GM21576 (cell line): ENCODE measurements around the gene RNF31.
A peak's percentile ranks its signal among the peaks of the same experiment; 100 is the strongest.

Experiments used
- ATAC-seq: cut with Tn5 transposase; IDR thresholded peaks from one replicate; pipeline ENCODE4 v1.9.1; 2021; ENCODE audit warnings: mild to moderate bottlenecking, moderate library complexity; ENCODE audit not compliant: unreplicated experiment

RNF31 gene

DNA sequence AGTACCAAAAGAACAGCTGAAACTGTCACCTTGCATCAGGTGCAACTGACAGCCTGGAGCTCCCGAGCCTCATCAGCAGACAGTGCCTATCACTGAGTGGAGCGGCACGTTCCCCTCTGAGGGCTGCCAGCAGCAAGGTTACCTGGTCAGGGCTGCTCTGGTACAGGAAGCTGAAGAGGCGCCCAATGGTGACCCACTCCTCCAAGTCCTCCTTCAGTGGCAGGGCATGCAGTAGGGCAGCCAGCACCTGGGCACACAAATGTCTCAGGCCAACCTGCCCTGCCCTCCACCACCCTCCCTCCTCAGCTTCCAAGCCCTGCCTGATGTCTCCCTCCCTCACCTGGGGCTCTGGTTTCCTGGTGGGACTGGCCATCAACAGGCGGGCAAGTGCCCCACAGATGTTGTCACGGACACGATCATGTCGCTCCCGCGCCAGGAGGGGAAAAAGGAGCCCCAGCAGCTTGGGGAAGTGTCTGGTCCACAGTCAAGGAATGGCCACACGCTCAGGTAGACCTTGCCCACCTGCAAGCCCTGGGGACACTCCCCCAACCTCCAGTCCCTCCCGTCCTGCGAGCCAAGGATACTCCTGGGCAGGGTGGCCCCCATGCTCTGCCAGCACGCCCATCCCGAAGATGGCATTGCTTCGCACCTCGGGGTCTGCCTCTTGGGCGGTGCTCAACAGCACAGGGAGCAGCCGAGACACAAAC is 34.2 kb downstream of the RNF31 start:
- ATAC-seq = no peak

DNA sequence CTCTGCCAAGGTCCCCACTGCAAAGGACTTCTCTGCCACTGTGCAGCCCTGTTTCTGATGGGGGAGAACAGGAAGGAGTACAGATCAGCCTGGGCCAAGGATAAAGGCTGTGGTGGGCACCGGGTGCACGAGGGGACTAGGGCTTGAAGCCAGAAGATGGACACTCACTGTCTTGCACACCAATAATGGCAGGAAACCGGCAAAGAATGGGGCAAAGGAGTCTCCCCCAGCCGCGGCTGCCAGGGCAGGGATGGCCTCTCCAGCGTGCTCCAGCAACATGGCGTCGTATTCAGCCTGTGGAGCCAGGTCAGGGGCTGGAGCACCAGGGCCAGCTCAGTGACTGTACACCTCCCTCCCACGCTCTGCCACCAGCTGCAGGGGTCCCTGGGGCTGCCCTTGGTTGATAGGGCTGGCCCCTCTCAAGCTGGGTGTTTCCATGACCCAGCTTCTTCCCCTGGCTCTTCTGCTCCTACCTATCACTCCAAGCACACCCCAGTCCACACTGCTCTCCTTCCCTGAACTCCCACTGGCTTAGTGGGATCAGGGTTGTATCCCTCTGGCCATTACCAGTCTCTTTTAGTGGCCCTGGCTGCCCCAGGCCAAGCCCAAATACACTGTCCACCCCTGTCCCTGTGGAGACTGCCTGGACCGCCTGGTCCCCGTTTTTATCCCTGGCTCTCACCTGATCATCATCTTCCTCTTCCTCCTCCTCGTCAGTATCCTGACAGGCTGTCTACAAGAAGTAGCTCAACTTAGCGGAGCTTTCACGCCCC is 35.0 kb downstream of the RNF31 start:
- ATAC-seq = no peak

- ATAC-seq = no peak
Observed at GRCh38 chr14:24183014-24183481, 35.8 kb downstream of the RNF31 start.

- ATAC-seq = no peak
Observed at GRCh38 chr14:24184104-24184970, 37.0 kb downstream of the RNF31 start.

DNA sequence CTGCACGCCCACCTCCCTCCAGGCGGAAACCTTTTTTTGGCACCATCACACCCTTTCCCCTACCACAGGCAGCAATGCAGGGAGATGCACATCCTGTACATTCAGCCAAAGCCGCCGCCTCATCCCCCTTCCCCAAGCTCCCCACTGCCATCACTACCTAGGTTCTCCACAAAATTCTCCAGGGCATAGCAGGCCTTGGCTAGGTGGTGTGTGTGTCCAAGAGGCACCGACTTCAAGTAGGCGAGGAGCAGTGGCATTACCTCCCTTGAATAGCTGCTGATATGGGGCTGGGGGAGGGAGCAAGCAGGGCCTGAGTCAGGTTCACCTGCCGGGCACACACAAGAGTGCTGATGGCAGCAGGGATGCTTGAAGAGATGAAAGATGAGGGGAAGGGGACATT is 37.7 kb downstream of the RNF31 start:
- ATAC-seq = no peak

GRCh38 chr14:24185741-24186140 is 38.4 kb downstream of the RNF31 start:
- ATAC-seq = no peak

DNA sequence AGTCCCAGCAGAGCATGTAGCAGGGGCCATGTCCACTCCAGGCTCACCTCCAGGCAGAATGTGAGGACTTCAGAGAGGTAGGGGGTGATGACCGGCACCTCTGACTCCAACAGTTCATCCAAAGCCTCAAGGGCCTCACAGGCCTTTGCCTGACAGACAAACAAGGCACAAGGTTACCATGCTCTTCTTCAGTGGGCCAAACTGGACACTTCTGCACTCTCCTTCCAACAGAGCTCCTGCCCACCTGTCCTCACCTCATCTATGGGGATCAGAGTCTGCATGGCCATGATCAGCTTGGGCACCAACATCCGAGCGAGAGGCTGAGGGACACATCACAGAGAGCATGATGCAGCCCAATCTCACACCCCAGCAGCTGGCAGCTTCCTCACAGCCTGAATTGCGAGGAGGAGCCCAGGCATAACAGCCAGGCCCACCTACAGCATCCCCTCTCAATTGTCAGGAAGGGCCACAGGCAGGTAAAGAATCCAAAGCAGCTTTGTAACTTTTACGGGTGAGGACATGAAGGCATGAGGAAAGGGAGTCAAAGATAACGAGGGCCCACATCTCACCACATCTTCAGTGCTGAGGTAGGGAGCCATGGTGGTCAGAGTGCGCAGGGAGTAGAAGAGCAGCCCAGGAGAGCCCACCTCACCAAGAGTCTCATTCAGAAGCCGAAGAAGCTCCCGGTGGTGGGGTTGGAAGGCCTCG is 39.7 kb downstream of the RNF31 start:
- no peak for ATAC-seq

- ATAC-seq = no peak
Observed at GRCh38 chr14:24187539-24187915, 40.2 kb downstream of the RNF31 start.

DNA sequence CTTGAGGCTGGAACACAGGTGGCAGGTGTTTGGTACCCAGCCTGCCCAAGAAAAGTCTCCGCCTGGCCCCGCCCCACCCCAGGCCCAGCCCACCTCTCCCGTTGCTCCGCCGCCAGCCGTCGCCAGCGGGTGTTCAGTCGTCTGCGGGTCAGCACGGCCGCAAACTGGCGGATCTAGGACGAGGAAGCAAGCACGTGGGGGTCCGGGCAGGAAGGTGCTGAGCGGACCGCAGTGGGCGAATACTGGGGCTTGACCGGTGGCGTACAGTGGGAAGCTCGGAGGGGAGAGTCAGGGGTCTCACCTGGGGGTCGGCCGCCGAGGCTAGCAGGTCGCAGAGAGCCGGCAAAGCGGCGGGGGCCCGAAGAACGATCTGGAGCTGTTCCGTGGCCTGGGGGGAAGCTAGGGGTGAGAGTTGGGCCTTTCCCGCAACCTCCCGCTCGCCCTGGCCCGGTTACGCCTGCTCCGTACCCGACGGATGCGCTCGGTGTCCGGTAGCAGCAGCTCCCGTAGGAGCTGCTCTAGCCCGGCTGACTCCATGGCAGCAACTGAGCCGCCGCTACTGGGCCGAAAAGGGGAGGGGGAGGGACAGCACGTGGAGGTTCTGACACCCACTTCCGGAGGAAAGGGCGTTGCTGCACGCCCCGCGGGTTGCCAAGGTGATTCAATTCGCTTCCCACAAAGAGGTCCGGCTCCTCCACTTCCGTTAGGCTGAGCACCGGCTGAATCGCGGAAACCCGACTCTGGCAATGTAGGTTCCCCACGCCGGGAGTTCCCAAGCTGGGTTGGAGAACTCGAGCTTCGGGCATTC is 41.2 kb downstream of the RNF31 start, which contains the start of gene IPO4:
TSS of gene IPO4 (minus strand) at position 566 of the 808 bp plus-strand sequence. CDS start at position 537, 29 bp downstream.
- ATAC-seq = peak; percentile 87

- no peak for ATAC-seq
Observed at GRCh38 chr14:24189059-24189375, 41.7 kb downstream of the RNF31 start.

GRCh38 chr14:24189460-24189859 is 42.2 kb downstream of the RNF31 start:
- ATAC-seq = no peak

DNA sequence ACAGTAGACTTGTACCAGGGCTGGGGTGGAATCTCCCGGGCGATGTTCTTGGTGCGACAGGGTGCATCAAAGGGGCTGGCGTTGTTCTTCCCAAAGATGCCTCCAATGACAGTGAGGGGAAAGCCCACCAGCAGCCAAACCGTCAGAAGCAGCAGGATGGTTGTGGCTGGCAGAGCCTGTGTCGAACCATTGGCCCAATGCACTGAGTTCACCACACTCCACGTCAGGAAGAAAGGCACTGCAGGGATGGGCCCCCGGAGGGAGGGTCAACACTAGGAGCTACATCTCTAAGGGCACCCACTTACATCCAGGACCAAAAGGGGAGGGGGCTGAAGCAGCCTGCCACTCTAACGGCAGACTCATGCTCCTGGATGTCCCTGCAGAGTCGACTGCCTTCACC is 43.1 kb downstream of the RNF31 start:
- no peak for ATAC-seq

DNA sequence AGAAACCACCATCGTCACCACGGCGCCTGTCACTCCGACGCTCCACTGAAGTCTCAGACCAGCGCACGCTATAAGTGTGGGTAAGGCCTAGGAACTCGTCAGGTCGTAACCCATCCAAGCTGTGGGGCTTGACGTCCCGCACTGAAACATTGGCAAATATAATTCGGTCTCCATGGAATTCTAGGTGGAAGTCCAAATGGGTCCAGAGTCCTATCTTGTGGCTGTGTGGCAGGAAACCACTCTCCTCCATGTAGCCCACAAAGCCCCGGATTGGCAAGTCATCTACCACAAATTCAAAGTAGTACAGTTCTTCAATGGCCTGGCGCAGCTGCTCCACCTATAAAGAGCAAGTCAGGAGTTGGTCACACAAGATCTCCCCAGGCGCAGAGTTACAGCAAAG is 45.6 kb downstream of the RNF31 start:
- no peak for ATAC-seq

GRCh38 chr14:24194186-24194872 is 47.0 kb downstream of the RNF31 start:
- ATAC-seq = no peak

GRCh38 chr14:24194873-24195185 is 47.5 kb downstream of the RNF31 start:
- no peak for ATAC-seq

DNA sequence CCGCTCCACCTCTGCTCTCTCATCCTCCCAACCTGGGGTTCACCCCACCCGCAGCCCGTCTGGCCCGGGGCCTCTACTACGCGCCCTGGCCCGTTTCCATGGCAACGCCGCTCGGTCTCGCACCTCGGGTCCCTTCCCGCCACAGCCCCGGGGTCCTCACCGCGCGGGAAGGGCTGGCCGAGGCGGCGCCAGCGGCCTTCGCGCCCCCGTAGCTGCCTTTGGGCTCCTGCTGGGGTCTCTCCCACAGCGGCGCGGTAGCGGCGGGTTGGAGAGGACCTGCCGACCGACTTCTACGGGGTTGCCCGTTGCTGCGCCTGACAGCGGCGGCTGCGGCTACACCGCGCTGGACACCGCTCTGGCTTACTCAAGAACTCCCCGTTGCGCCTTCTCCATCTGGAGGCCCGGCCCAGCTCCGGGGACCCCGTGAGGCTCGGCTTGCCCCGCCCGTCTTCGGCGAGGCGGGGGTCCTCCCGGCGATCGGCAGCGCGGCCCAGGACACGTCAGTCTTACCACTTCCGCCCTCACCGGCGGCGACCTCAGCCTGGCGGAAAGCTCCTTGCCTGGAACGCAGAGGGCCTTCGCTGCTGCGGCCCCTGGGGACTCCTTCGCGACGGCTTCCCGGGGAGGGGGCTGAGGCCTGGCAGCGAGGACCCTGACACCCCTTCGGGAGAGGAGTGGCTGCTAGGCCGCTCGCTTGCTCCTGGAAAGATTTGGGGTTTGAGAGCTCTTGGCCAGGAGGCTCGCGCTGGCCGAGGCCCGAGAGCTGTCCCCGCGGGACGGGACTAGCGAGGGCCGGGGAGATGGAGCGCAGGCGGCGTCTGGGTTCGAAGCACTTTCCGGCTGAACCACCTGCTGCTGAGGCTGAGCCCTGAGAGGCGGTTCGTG is 48.1 kb downstream of the RNF31 start, which contains the start of gene TM9SF1:
TSS of gene TM9SF1 (minus strand) at position 256 of the 885 bp plus-strand sequence. CDS start 422 bp downstream, outside the sequence.
- ATAC-seq = peak; percentile 82

DNA sequence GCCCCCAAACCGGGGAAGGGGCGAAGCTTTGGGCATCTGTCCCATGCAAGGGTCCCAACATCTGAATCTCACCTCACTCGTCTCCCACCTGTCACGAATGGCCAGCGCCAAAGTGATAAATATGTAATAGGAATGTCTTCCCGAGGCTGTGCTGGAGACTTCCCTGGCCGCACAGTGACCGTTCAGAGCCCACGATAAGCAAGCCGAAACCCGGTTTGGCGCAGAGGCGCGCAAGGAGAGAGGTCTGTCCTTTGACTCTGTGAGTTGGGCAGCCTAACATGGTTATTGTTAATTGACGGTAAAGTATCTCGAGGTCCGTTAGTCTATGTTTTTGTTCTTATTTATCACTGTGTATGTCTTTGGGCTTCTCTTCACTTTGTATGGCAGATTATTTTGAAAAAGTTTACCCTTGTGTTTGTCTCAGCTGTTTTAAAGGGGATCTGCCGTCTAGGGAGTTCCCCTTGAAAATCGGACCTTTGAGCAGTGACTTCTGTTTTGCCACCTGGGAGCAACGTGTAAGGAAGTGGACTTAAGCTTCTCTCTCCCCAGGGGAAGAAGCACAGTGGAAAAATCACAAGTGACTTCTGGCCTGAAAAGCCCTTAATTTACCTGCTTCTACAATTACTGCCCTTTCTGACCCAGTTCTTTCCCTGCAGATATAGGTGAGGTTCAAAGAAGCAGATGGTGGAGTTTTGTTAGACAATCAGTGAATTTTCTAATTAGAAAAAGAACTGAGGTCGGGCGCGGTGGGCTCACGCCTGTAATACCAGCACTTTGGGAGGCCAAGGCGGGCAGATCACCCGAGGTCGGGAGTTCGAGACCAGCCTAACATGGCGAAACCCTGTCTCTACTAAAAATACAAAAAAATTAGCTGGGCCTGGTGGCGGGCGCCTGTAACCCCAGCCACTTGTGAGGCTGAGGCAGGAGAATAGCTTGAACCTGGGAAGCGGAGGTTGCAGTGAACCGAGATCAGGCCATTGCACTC is 49.1 kb downstream of the RNF31 start:
- ATAC-seq = no peak
